NCI-H2196 (cell line): ENCODE measurements around the gene LACTBL1.
"Not testable (repeated sequence)": the region's sequence is repeated elsewhere in the genome, so short reads cannot be mapped to it uniquely, and the experiment has no call there.

ENCODE experiments used
- DNase-seq: peaks from one replicate; lab custom pipeline; 2025; ENCODE audit not compliant: unreplicated experiment; lab: John Stamatoyannopoulos, UW

Gene LACTBL1

GRCh38 chr1:22972760-22973159 lies at the start of gene LACTBL1:
TSS of gene LACTBL1 (minus strand) at chr1:22972866. CDS start at chr1:22972316, 550 bp downstream.
- DNase-seq: no peak

GRCh38 chr1:23021834-23022233 lies 49.2 kb upstream of the LACTBL1 start:
- no peak for DNase-seq

- no peak for DNase-seq
Measured at GRCh38 chr1:23020706-23021405, 48.2 kb upstream of the LACTBL1 start.

GRCh38 chr1:23019863-23020625 lies 47.4 kb upstream of the LACTBL1 start:
- no peak for DNase-seq

- DNase-seq: peak; percentile 98
Measured at GRCh38 chr1:23019094-23019862, 46.6 kb upstream of the LACTBL1 start, which contains the start of gene KDM1A. TSS of gene KDM1A (plus strand) at chr1:23019468. CDS start at chr1:23019597, 129 bp downstream.

GRCh38 chr1:23018661-23019093 lies 46.0 kb upstream of the LACTBL1 start:
- no peak for DNase-seq

- DNase-seq: peak; percentile 93
Measured at GRCh38 chr1:23013657-23014056, 41.0 kb upstream of the LACTBL1 start.

- not testable (repeated sequence) for DNase-seq
Measured at GRCh38 chr1:23010025-23010424, 37.4 kb upstream of the LACTBL1 start.

GRCh38 chr1:23008901-23009300 lies 36.2 kb upstream of the LACTBL1 start:
- no peak for DNase-seq

GRCh38 chr1:23007106-23007505 lies 34.4 kb upstream of the LACTBL1 start:
- no peak for DNase-seq

GRCh38 chr1:23004769-23005168 lies 32.1 kb upstream of the LACTBL1 start:
- DNase-seq: not testable (repeated sequence)

GRCh38 chr1:23004112-23004511 lies 31.4 kb upstream of the LACTBL1 start:
- DNase-seq: no peak

GRCh38 chr1:23002218-23002617 lies 29.6 kb upstream of the LACTBL1 start:
- DNase-seq: not testable (repeated sequence)

GRCh38 chr1:23000133-23000532 lies 27.5 kb upstream of the LACTBL1 start:
- not testable (repeated sequence) for DNase-seq

GRCh38 chr1:22997528-22997927 lies 24.9 kb upstream of the LACTBL1 start:
- not testable (repeated sequence) for DNase-seq

GRCh38 chr1:22995774-22996173 lies 23.1 kb upstream of the LACTBL1 start:
- no peak for DNase-seq

GRCh38 chr1:22993220-22993795 lies 20.6 kb upstream of the LACTBL1 start:
- not testable (repeated sequence) for DNase-seq

- DNase-seq: not testable (repeated sequence)
Measured at GRCh38 chr1:22992384-22992783, 19.7 kb upstream of the LACTBL1 start.

GRCh38 chr1:22983944-22984343 lies 11.3 kb upstream of the LACTBL1 start:
- peak; percentile 16 for DNase-seq

GRCh38 chr1:22980471-22980790 lies 7.8 kb upstream of the LACTBL1 start:
- not testable (repeated sequence) for DNase-seq

- no peak for DNase-seq
Measured at GRCh38 chr1:22978299-22978698, 5.6 kb upstream of the LACTBL1 start.
